Erythroblast (primary cell): ENCODE data around the gene ZNF107.

Experiments
- GATA1 ChIP-seq: IDR thresholded peaks from 2 replicates; pipeline ENCODE4 v1.6.1; 2011; ENCODE audit warnings: low read depth, mild to moderate bottlenecking, control low read depth, low read length, moderate library complexity
- POLR2A ChIP-seq: IDR thresholded peaks from 2 replicates; pipeline ENCODE4 v1.6.1; 2011; ENCODE audit warnings: mild to moderate bottlenecking, low read length

- TF ChIP-seq POLR2A (no peak), GATA1 (no peak)
These were observed 19.2 kb downstream of the ZNF107 start for GRCh38 chr7:64685091-64685490.
